ENCODE data around the gene GPR89A.

- TF ChIP-seq ZNF274 (IDR thresholded peaks at IDR 0.05; ENCODE audit: low read depth, low read length), result no peak
- no peak for TF ChIP-seq YY1 (IDR thresholded peaks at IDR 0.05; ENCODE audit: insufficient read depth, insufficient read length)
Measured at GRCh38 chr1:145710291-145711027, 102.7 kb downstream of the GPR89A start.

Measured in NT2/D1 (cell line).